Inferior parietal cortex (tissue), 1 donor: Measurements from ENCODE around the gene STRN.
"Not testable (repeated sequence)": the region's sequence is repeated elsewhere in the genome, so short reads cannot be mapped to it uniquely, and the experiment has no call there.

Source experiments
- DNase-seq: peaks from one replicate; pipeline ENCODE4 v3.0.0-alpha.2; 2016; ENCODE audit errors: extremely low spot score

Gene STRN, protein sequence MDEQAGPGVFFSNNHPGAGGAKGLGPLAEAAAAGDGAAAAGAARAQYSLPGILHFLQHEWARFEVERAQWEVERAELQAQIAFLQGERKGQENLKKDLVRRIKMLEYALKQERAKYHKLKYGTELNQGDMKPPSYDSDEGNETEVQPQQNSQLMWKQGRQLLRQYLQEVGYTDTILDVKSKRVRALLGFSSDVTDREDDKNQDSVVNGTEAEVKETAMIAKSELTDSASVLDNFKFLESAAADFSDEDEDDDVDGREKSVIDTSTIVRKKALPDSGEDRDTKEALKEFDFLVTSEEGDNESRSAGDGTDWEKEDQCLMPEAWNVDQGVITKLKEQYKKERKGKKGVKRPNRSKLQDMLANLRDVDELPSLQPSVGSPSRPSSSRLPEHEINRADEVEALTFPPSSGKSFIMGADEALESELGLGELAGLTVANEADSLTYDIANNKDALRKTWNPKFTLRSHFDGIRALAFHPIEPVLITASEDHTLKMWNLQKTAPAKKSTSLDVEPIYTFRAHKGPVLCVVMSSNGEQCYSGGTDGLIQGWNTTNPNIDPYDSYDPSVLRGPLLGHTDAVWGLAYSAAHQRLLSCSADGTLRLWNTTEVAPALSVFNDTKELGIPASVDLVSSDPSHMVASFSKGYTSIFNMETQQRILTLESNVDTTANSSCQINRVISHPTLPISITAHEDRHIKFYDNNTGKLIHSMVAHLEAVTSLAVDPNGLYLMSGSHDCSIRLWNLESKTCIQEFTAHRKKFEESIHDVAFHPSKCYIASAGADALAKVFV

DNA sequence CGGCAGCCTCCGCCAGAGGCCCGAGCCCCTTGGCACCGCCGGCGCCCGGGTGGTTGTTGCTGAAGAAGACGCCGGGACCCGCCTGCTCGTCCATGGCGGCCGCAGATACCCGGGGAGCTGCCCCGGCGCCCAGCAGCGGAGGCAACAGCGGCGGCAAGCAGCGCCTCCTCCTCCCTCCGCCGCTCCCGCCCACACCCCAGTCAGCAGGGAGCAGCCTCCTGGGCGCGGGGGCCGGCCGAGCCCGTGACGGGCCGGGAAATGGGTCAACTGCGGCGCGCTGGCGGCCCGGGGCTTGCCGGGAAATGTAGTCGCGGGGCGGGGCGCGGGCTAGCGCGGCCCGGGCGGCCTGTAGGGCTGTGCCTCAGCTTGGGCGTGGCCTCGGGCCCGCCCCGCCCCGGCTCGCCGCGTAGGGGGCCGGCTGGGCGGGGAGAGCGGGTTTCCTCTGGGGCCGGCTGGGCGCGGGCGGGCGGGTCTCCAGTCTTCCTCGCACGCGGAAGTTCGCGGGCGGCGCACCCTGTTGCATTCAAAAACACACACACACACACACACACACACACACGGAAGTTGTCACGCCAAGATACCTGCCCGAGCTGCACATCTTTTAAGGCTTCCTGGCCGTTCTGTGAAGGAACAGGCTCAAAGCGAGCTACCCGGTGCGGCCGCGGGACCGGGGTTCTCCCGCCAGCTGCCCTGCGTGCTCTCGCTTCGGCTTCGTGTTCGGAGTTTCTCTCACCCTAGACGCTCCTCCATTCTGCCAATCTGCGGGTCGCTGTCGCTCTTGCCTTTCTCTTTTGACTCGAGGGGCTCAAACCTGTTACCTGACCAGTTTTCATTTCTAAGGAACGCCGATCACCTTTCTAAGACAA is at the start of gene STRN:
TSS of gene STRN (minus strand) at position 167 of the 866 bp plus-strand sequence. CDS start at position 94, 73 bp downstream.
- peak; percentile 94 for DNase-seq

- DNase-seq, result no peak
Measured at GRCh38 chr2:37013315-37013641, 46.9 kb upstream of the STRN start.

GRCh38 chr2:37011130-37011529 is 44.8 kb upstream of the STRN start:
- no peak for DNase-seq

GRCh38 chr2:37005118-37005868 is 39.0 kb upstream of the STRN start:
- peak; percentile 22 for DNase-seq

DNA sequence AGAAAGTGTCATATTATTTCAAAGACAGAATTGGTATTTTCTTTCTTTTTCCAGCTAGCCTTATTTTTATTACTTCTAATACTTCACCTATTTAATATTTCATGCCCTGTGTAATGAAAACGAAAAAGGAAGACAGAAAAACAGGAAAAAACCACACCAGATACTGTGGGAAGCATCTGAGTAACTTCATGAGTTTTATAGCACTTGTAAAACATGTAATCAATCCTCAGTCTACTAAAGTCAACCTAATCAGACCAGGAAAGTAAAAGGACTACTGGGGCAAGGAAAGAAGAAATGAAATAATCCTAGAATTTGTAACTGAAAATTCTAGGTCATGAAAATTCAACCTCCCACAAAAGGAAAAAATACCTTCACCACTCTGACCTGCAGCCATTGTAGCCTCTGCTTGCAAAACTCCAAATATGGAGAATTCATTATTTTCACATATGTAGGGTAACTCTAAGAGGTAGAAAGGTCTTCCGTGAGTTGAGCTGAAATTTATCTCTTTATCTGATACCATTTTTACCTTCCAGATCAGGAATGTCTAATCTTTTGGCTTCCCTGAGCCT is 34.7 kb upstream of the STRN start:
- DNase-seq, result no peak

GRCh38 chr2:37000318-37000717 is 34.0 kb upstream of the STRN start:
- DNase-seq, result no peak

- not testable (repeated sequence) for DNase-seq
Measured at GRCh38 chr2:36999416-36999815, 33.1 kb upstream of the STRN start.

DNA sequence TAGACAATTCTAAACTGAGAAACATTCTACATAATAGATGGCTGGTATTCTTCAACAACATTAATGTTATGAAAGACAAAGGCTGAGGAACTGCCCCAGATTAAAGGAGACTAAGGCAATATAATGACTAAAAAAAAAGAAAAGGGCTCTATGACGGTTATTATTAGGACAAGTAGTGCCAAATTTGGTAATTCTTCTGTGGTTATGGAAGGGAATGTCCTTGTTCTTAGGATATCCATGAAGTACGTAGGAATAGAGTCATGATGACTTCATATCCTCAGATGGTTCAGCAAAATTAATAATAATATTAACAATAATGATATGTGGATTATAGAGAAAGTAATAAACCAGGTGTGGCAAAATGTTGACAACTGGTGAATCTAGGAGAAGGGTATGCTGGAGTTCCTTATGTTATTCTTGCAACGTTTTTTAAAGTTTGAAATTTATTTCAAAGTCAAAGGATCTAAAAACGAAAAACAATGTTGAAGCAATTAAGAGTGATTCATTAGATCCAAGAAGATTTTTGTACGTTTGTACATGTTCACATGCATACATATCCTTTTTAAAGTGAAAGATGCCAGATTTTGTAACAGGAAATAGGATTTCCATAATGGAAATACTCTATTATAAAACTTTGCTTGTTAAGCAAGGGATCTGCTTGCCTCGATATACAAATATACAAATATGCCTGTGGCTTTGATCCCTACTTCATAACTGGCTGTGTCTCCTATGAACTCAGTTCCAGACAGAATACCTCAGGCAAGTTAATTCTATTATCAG is 27.7 kb upstream of the STRN start:
- DNase-seq, result no peak

- no peak for DNase-seq
Measured at GRCh38 chr2:36988008-36988407, 21.7 kb upstream of the STRN start.

DNA sequence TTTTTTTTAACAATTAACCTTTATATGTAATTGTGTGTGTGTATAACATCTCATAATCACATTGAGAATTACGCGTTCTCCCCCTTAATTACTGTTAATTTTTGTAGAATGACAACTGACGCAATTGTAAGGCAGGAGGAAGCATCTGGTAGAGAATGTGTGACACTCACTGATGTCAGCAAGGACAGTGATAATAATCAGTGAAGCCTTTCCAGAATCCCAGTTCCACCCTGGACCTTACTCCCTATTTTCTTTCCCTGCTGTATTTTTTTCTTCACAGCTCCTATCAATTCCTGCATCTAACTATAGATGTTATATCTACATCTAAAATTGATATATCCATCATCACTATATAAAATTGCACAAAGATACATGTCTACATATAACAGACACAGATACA is 16.1 kb upstream of the STRN start:
- no peak for DNase-seq

DNA sequence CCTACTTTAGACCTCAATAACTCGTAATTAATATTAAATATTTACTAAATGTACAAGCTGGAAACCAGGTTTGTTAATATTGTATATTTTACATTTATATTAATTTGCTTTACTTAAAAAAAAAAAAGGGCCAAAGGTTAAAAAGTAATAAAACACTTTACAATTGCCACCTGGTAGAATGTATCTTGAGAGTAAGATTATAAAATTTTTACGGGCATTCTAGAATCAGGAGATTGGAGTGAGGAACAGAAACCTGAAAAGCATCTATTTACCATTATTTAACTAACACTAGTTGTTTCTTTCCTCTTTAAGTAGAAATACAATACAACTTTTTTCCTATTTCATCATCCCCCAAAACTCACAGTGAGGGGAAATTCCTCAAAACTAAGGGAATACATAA is 15.6 kb upstream of the STRN start:
- DNase-seq, result no peak

DNA sequence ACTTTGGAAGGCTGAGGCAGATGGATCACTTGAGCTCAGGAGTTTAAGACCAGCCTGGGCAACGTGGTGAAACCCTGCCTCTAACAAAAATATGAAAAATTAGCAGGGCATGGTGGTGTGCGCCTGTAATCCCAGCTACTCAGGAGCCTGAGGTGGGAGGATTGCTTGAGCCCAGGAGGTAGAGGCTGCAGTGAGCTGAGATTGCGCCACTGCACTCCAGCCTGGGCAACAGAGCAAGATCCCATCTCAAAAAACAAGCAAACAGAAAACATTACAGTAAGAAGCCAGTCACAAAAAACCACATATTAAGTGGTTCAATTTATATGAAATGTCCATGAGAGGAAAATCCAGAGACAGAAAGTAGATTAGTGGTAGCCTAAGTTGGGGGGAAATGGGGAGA is 12.7 kb upstream of the STRN start:
- not testable (repeated sequence) for DNase-seq

- DNase-seq, result no peak
Measured at GRCh38 chr2:36976065-36976464, 9.7 kb upstream of the STRN start.

DNA sequence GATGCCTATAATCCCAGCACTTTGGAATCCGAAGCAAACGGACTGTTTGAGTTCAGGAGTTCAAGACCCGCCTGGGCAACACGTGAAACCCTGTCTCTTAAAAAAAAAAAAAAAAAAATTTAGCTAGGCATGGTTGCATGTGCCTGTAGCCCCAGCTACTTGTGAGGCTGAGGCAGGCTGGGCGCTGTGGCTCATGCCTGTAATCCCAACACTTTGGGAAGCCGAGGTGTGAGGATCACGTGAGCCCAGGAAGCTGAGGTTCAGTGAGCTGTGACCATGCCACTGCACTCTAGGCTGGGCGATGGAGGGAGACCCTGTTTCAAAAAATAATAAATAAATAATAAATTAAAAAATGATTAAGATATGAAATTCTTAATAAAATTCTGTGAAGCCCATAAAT is 9.0 kb upstream of the STRN start:
- no peak for DNase-seq

DNA sequence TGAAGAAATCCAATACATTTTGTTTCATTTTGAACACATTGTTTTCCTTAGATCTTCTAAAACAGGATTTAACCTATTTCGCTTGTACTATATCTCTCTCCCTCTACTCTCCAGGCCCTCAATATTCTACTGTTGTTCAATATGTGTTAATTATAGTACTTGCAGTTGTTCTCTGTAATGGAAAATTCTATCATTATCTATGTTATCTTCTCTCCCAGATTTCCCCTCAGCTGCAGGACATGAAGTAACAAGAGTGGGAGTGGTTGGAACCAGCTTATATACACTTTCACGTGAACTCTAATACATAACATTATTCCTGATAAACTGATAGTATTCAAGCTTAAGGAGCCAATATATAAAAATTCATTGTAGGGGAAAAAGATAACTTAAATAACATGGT is 7.0 kb upstream of the STRN start:
- no peak for DNase-seq

DNA sequence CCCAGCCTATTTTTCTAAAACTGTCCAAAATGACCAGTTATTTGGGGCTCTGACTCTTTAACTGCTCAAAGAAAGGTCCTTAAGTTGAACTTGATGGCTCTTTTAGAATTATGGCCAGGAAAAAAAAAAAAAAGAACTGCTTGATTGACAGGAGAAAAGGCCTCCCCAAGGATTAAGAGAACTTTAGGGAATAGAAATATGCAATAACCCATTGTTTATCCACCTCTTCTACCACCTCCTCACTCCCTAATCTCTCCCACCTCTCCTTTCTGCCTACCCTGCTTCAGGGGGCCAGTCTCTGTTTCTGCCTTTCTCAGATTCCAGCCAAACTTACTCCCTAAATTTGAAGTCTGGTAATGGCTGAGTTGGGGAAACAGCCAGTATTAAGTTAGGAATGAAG is 5.7 kb upstream of the STRN start:
- no peak for DNase-seq

DNA sequence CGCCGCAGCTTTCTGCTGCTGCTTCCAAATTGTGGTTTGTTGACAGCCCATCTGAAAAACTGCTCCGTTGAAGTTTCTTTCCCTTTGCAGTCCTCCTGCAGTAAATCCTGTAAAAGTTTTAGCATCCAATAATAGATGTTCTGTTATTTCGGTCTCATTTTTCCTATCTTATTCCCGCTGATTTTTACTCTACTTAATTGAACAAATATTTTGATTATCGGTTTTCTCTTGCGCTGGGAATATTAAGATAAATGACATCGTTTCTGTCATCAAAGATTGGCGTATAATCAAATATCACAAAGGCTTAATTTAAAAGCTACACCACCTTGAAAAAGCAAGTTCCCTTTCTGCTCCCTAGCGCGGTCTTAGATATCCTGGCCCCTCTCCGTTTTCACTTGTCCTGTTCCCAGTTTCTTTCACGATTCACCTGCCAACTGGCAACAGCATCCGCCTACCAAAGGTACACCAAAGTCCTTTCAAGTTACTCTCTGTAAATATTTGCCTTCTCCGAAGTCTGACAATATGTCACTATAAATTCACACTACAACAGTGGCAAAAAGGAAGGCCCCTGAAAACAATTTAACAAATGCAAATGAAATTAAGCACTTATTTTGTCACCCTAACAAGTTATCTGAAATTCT is 1.0 kb upstream of the STRN start:
- peak; percentile 19 for DNase-seq

- DNase-seq, result no peak
Measured at GRCh38 chr2:36965751-36966369, 476 bp downstream of the STRN start.

GRCh38 chr2:36965206-36965605 is 1.1 kb downstream of the STRN start:
- DNase-seq, result no peak
